Activated CD4-positive, alpha-beta memory T cell treated with anti-CD3 and anti-CD28 coated beads, Interleukin-2, amount 10 ng/mL, durations not matched to agents 7 days and 5 days (primary cell): ENCODE measurements around the gene PROS1. TPM values are rescaled to one million over a fixed set of nuclear protein-coding genes. Genes with fewer than 3 reads are reported as not detected.
"Not testable (repeated sequence)": the region's sequence is repeated elsewhere in the genome, so short reads cannot be mapped to it uniquely, and the experiment has no call there.

ENCODE experiments used
- CTCF ChIA-PET: fragments of 350-600 bp; sonication (Branson Sonifier 250); formaldehyde crosslinking; loops from one replicate; lab custom pipeline; 2021; ENCODE audit warnings: antibody characterized with exemption, inconsistent platforms; lab: Charles Lee
- POLR2A ChIA-PET: fragments of 350-600 bp; sonication (Branson Sonifier 250); formaldehyde crosslinking; loops from one replicate; lab custom pipeline; 2021; ENCODE audit warnings: antibody characterized with exemption; lab: Charles Lee
- DNase-seq: peaks from one replicate; pipeline ENCODE4 v3.0.0-alpha.2; 2020
- H3K27ac Mint-ChIP-seq: one replicate; pipeline ENCODE4 v1.8.0; 2021; ENCODE audit warnings: mild to moderate bottlenecking, mixed read lengths
- H3K27me3 Mint-ChIP-seq: one replicate; pipeline ENCODE4 v1.8.0; 2021; ENCODE audit warnings: mixed read lengths
- H3K36me3 Mint-ChIP-seq: one replicate; pipeline ENCODE4 v1.8.0; 2021; ENCODE audit warnings: low read depth, mixed read lengths
- H3K4me1 Mint-ChIP-seq: one replicate; pipeline ENCODE4 v1.8.0; 2021; ENCODE audit warnings: mixed read lengths
- H3K4me3 Mint-ChIP-seq: one replicate; pipeline ENCODE4 v1.8.0; 2021; ENCODE audit warnings: mild to moderate bottlenecking, mixed read lengths
- H3K9me3 Mint-ChIP-seq: one replicate; pipeline ENCODE4 v1.8.0; 2021; ENCODE audit warnings: mixed read lengths
- total RNA-seq, 2 experiments: library from RNA; stranded (reverse); gene quantifications; one replicate each; pipeline ENCODE4 v1.2.3, GENCODE V29; 2021

The PROS1 gene
- total RNA-seq, 2 experiments from 2014 or later, result 0.35 to 0.50 TPM

GRCh38 chr3:93994056-93994455, 20.4 kb upstream of the PROS1 start:
- H3K27ac Mint-ChIP-seq, result no peak overlapping the region
- H3K36me3 Mint-ChIP-seq, result no peaks in the 10 kb centered on the region
- H3K9me3 Mint-ChIP-seq, result no peaks in the 10 kb centered on the region
- ChIA-PET CTCF (interaction anchor here (1.2 to 1.7 kb wide), 2 partner anchors 13 to 75 kb away, joined by 5 to 6 read pairs; partner anchors contain the start of gene ARL13B), POLR2A (no interaction called here)
- no peak overlapping the region for H3K4me3 Mint-ChIP-seq
- H3K4me1 Mint-ChIP-seq, result peaks cover 2% of the 10 kb centered on the region
- no peak for DNase-seq
- no peaks in the 10 kb centered on the region for H3K27me3 Mint-ChIP-seq

- H3K36me3 Mint-ChIP-seq, result no peaks in the 10 kb centered on the region
- H3K27me3 Mint-ChIP-seq, result no peaks in the 10 kb centered on the region
- H3K9me3 Mint-ChIP-seq, result no peaks in the 10 kb centered on the region
- H3K4me1 Mint-ChIP-seq, result peaks cover 2% of the 10 kb centered on the region
- DNase-seq, result no peak
- ChIA-PET CTCF (no interaction called here), POLR2A (no interaction called here)
- H3K27ac Mint-ChIP-seq, result no peak overlapping the region
- no peak overlapping the region for H3K4me3 Mint-ChIP-seq
Observed at GRCh38 chr3:93992207-93992606, 18.5 kb upstream of the PROS1 start.

GRCh38 chr3:93991631-93992030, 17.9 kb upstream of the PROS1 start:
- no peak for DNase-seq
- Mint-ChIP-seq H3K27me3 (no peaks in the 10 kb centered on the region), H3K27ac (no peak overlapping the region), H3K4me3 (no peak overlapping the region), H3K9me3 (no peaks in the 10 kb centered on the region), H3K4me1 (peaks cover 2% of the 10 kb centered on the region), H3K36me3 (no peaks in the 10 kb centered on the region)
- POLR2A ChIA-PET, result no interaction called here
- CTCF ChIA-PET, result no interaction called here

- CTCF ChIA-PET, result interaction anchor here (0.5 to 1.0 kb wide), 2 partner anchors 21 to 80 kb away, joined by 3 read pairs; no protein-coding TSS in a partner anchor
Observed at GRCh38 chr3:93989241-93989640, 15.5 kb upstream of the PROS1 start.

GRCh38 chr3:93988764-93989163, 15.1 kb upstream of the PROS1 start:
- H3K4me1 Mint-ChIP-seq, result no peaks in the 10 kb centered on the region

More at GRCh38 chr3:93989241-93989640, 15.5 kb upstream of the PROS1 start:
- no peak for DNase-seq
- Mint-ChIP-seq H3K9me3 (no peaks in the 10 kb centered on the region), H3K4me3 (no peak overlapping the region), H3K36me3 (no peaks in the 10 kb centered on the region), H3K27ac (no peak overlapping the region), H3K27me3 (no peaks in the 10 kb centered on the region), H3K4me1 (peaks cover 2% of the 10 kb centered on the region)
- POLR2A ChIA-PET, result no interaction called here

GRCh38 chr3:93988283-93988682, 14.6 kb upstream of the PROS1 start:
- Mint-ChIP-seq H3K4me3 (no peak overlapping the region), H3K27ac (no peak overlapping the region), H3K9me3 (no peaks in the 10 kb centered on the region), H3K27me3 (no peaks in the 10 kb centered on the region), H3K4me1 (no peaks in the 10 kb centered on the region), H3K36me3 (no peaks in the 10 kb centered on the region)
- ChIA-PET POLR2A (interaction anchor here (1.8 kb wide), 1 partner anchor 74 kb away, joined by 5 read pairs; the partner anchor contains the start of genes DHFR2 and NSUN3), CTCF (interaction anchor here (0.7 kb wide), 1 partner anchor 22 kb away, joined by 3 read pairs; no protein-coding TSS in a partner anchor)
- DNase-seq, result no peak

More at GRCh38 chr3:93988764-93989163, 15.1 kb upstream of the PROS1 start:
- Mint-ChIP-seq H3K4me3 (no peak overlapping the region), H3K27ac (no peak overlapping the region), H3K36me3 (no peaks in the 10 kb centered on the region), H3K27me3 (no peaks in the 10 kb centered on the region), H3K9me3 (no peaks in the 10 kb centered on the region)
- POLR2A ChIA-PET, result interaction anchor here (1.8 kb wide), 1 partner anchor 73 kb away, joined by 5 read pairs; the partner anchor contains the start of genes DHFR2 and NSUN3
- CTCF ChIA-PET, result interaction anchor here (0.5 to 0.7 kb wide), 2 partner anchors 20 to 21 kb away, joined by 3 read pairs; no protein-coding TSS in a partner anchor
- no peak for DNase-seq

GRCh38 chr3:93984618-93985017, 10.9 kb upstream of the PROS1 start:
- H3K27ac Mint-ChIP-seq, result no peak overlapping the region
- peaks cover 21% of the 10 kb centered on the region for H3K4me1 Mint-ChIP-seq
- ChIA-PET CTCF (no interaction called here), POLR2A (no interaction called here)
- DNase-seq, result no peak
- no peak overlapping the region for H3K4me3 Mint-ChIP-seq
- no peaks in the 10 kb centered on the region for H3K9me3 Mint-ChIP-seq
- no peaks in the 10 kb centered on the region for H3K27me3 Mint-ChIP-seq
- no peaks in the 10 kb centered on the region for H3K36me3 Mint-ChIP-seq

- Mint-ChIP-seq H3K4me3 (no peak overlapping the region), H3K27ac (no peak overlapping the region), H3K9me3 (no peaks in the 10 kb centered on the region), H3K36me3 (no peaks in the 10 kb centered on the region), H3K27me3 (no peaks in the 10 kb centered on the region), H3K4me1 (peaks cover 25% of the 10 kb centered on the region)
- ChIA-PET POLR2A (no interaction called here), CTCF (no interaction called here)
- no peak for DNase-seq
Observed at GRCh38 chr3:93983408-93983807, 9.7 kb upstream of the PROS1 start.

- H3K36me3 Mint-ChIP-seq, result no peaks in the 10 kb centered on the region
- peaks cover 25% of the 10 kb centered on the region for H3K4me1 Mint-ChIP-seq
- no peaks in the 10 kb centered on the region for H3K27me3 Mint-ChIP-seq
- H3K27ac Mint-ChIP-seq, result no peak overlapping the region
- no peak for DNase-seq
- POLR2A ChIA-PET, result no interaction called here
- CTCF ChIA-PET, result interaction anchor here (1.8 kb wide), 1 partner anchor 13 kb away, joined by 6 read pairs; no protein-coding TSS in a partner anchor
- H3K4me3 Mint-ChIP-seq, result peak overlapping the region; percentile 46
- no peaks in the 10 kb centered on the region for H3K9me3 Mint-ChIP-seq
Observed at GRCh38 chr3:93981649-93982048, 8.0 kb upstream of the PROS1 start.

GRCh38 chr3:93979850-93980676, 6.4 kb upstream of the PROS1 start, which contains the start of gene ARL13B:
Gene ARL13B (plus strand): TSS chr3:93980155. CDS start chr3:93980424, 269 bp downstream.
- H3K4me3 Mint-ChIP-seq, result peak within 1 kb of the TSS; percentile 79
- no peaks in the 10 kb centered on the region for H3K9me3 Mint-ChIP-seq
- H3K27me3 Mint-ChIP-seq, result no peaks in the 10 kb centered on the region
- POLR2A ChIA-PET, result interaction anchor here (0.9 to 1.2 kb wide), 4 partner anchors 9 to 92 kb away, joined by 3 to 12 read pairs (median 5); partner anchors contain the start of genes DHFR2 and NSUN3
- H3K27ac Mint-ChIP-seq, result peak within 1 kb of the TSS; percentile 61
- H3K4me1 Mint-ChIP-seq, result peaks cover 25% of the 10 kb centered on the region
- DNase-seq, result peak; percentile 96
- H3K36me3 Mint-ChIP-seq, result no peaks in the 10 kb centered on the region
- CTCF ChIA-PET, result interaction anchor here (0.6 to 1.8 kb wide), 7 partner anchors 9 to 90 kb away, joined by 3 to 6 read pairs (median 3); no protein-coding TSS in a partner anchor

GRCh38 chr3:93969997-93970396, 3.7 kb downstream of the PROS1 start:
- H3K4me1 Mint-ChIP-seq, result peaks cover 10% of the 10 kb centered on the region
- no peak overlapping the region for H3K4me3 Mint-ChIP-seq
- no peak overlapping the region for H3K27ac Mint-ChIP-seq
- DNase-seq, result no peak
- H3K27me3 Mint-ChIP-seq, result peaks cover 7% of the 10 kb centered on the region
- H3K9me3 Mint-ChIP-seq, result peaks cover 3% of the 10 kb centered on the region
- CTCF ChIA-PET, result no interaction called here
- H3K36me3 Mint-ChIP-seq, result no peaks in the 10 kb centered on the region
- POLR2A ChIA-PET, result no interaction called here

- Mint-ChIP-seq H3K27me3 (peaks cover 7% of the 10 kb centered on the region), H3K36me3 (no peaks in the 10 kb centered on the region), H3K4me3 (no peak overlapping the region), H3K9me3 (peaks cover 3% of the 10 kb centered on the region), H3K27ac (no peak overlapping the region), H3K4me1 (peaks cover 10% of the 10 kb centered on the region)
- ChIA-PET POLR2A (no interaction called here), CTCF (no interaction called here)
- DNase-seq, result no peak
Observed at GRCh38 chr3:93969443-93969842, 4.3 kb downstream of the PROS1 start.

- H3K4me1 Mint-ChIP-seq, DNase-seq, H3K9me3 Mint-ChIP-seq, H3K27me3 Mint-ChIP-seq, POLR2A ChIA-PET, H3K4me3 Mint-ChIP-seq, H3K27ac Mint-ChIP-seq, H3K36me3 Mint-ChIP-seq, CTCF ChIA-PET: not testable (repeated sequence)
Observed at GRCh38 chr3:93965106-93965505, 8.6 kb downstream of the PROS1 start.
